ENCODE data around the gene PDIA5. TPM values are rescaled to one million over a fixed set of nuclear protein-coding genes. Genes with fewer than 3 reads are reported as not detected.

PDIA5 gene
- total and polyA plus RNA-seq, 2 of the 4 experiments (the other 2 are of a cell fraction), result 19.4 to 42.0 TPM

- no CpG with 5 or more reads among the region's 6 CpGs for WGBS, 2 experiments (ENCODE audit: extremely low coverage in 2 of 2, insufficient read length in 1 of 2)
- Histone ChIP-seq H3K9me3 (ENCODE audit: control insufficient read depth, insufficient read depth, low read length) (no peaks in the 10 kb centered on the region), H4K8ac (ENCODE audit: low read depth in 2 of 2, low read length in 2 of 2) (no peak overlapping the region), H2AK5ac (ENCODE audit: low read depth, low read length) (0 out of 2 replicates have a peak overlapping the region, but pooled peaks have one; percentile 27), H4K5ac (ENCODE audit: low read depth, low read length) (no peak overlapping the region), H3K4me3 (ENCODE audit: insufficient read depth, low read depth, low read length) (no peak overlapping the region), H3K4me2 (ENCODE audit: low read depth, low read length) (no peak overlapping the region), H4K91ac (ENCODE audit: insufficient read depth, low read depth, low read length) (no peak overlapping the region), H2BK20ac (ENCODE audit: low read depth, low read length) (no peak overlapping the region), H2BK5ac (ENCODE audit: low read depth, low read length, poor library complexity, severe bottlenecking) (no peak overlapping the region), H4K20me1 (ENCODE audit: insufficient read depth, low read length) (peaks cover 58% of the 10 kb centered on the region), H2AFZ (replicated peaks; ENCODE audit: low read length, poor library complexity) (no peak overlapping the region), H3K27ac (ENCODE audit: insufficient read depth, low read length) (no peak overlapping the region), H3K18ac (ENCODE audit: low read depth, low read length) (no peak overlapping the region), H3K14ac (replicated peaks; ENCODE audit: low read depth, low read length) (no peak overlapping the region), H3K4me1 (ENCODE audit: control insufficient read depth, insufficient read depth, low read length) (peaks cover 18% of the 10 kb centered on the region), H2BK15ac (ENCODE audit: low read depth, low read length) (no peak overlapping the region), H3K79me1 (ENCODE audit: low read depth in 1 of 2, low read length in 2 of 2) (peaks cover 11 to 24% of the 10 kb centered on the region in 2 experiments), H3K36me3 (ENCODE audit: control insufficient read depth, insufficient read depth, low read length) (peaks cover 11% of the 10 kb centered on the region), H3K27me3 (ENCODE audit: control insufficient read depth, insufficient read depth, low read length) (no peaks in the 10 kb centered on the region), H2AK9ac (replicated peaks; ENCODE audit: low read depth, low read length, poor library complexity) (no peak overlapping the region), H3K56ac (ENCODE audit: extremely low read depth, insufficient read depth, low read length) (no peak overlapping the region), H3K23ac (ENCODE audit: low read depth, low read length) (no peak overlapping the region), H3K9ac (ENCODE audit: low read depth, low read length) (no peak overlapping the region), H2BK120ac (ENCODE audit: low read depth, low read length) (no peak overlapping the region), H3K4ac (ENCODE audit: low read depth, low read length) (no peak overlapping the region; the same call in 1 of the 2 replicates), H3K9me1 (ENCODE audit: insufficient read depth, low read length) (peaks cover 31% of the 10 kb centered on the region)
- dilution Hi-C loops (cut with HindIII; ENCODE audit: low sequenced_read_pairs, unreplicated experiment), result no loop called here
- intact Hi-C loops (cut with micrococcal nuclease), result no loop called here
- ChIA-PET POLR2A (ENCODE audit: unreplicated experiment) (no interaction called here), CTCF (no interaction called here)
- no TSS peak for BruUV-seq (replicated peaks)
- ATAC-seq (ENCODE audit: low read depth) (peak; percentile 35; the same call in 1 of the 2 replicates), DNase-seq (no peak)
- in situ Hi-C loops (cut with MboI; ENCODE audit: low sequenced_read_pairs), result no loop called here
- TF ChIP-seq RCOR1 (IDR thresholded peaks at IDR 0.05; ENCODE audit: insufficient replicate concordance, low read length) (no peak), CHD1 (IDR thresholded peaks at IDR 0.05; ENCODE audit: low read depth, low read length) (no peak), FOS (IDR thresholded peaks at IDR 0.05; ENCODE audit: low read depth, low read length) (no peak), MAZ (IDR thresholded peaks at IDR 0.05; ENCODE audit: borderline replicate concordance, low read depth, low read length) (no peak), MAFK (IDR thresholded peaks at IDR 0.05; ENCODE audit: low read depth, low read length) (no peak), CTCF (conservative IDR thresholded peaks at IDR 0.05; ENCODE audit: low read depth, low read length) (no peak), RAD21 (IDR thresholded peaks at IDR 0.05; ENCODE audit: low read length) (no peak), BHLHE40 (IDR thresholded peaks at IDR 0.05; ENCODE audit: low read depth, low read length) (no peak), POLR2A (IDR thresholded peaks at IDR 0.05; ENCODE audit: low read depth, low read length) (no peak), SMC3 (IDR thresholded peaks at IDR 0.05; ENCODE audit: low read depth, low read length) (no peak), NFE2L2 (IDR thresholded peaks at IDR 0.05; ENCODE audit: low read depth, low read length) (no peak), MXI1 (IDR thresholded peaks at IDR 0.05; ENCODE audit: borderline replicate concordance, low read depth, low read length) (no peak), RFX5 (IDR thresholded peaks at IDR 0.05; ENCODE audit: low read depth, low read length) (no peak)
- TF ChIP-seq, protein P1, sequence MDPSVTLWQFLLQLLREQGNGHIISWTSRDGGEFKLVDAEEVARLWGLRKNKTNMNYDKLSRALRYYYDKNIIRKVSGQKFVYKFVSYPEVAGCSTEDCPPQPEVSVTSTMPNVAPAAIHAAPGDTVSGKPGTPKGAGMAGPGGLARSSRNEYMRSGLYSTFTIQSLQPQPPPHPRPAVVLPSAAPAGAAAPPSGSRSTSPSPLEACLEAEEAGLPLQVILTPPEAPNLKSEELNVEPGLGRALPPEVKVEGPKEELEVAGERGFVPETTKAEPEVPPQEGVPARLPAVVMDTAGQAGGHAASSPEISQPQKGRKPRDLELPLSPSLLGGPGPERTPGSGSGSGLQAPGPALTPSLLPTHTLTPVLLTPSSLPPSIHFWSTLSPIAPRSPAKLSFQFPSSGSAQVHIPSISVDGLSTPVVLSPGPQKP (IDR thresholded peaks at IDR 0.05; ENCODE audit: borderline replicate concordance, low read depth, low read length), result no peak
- TF ChIP-seq, protein P2, sequence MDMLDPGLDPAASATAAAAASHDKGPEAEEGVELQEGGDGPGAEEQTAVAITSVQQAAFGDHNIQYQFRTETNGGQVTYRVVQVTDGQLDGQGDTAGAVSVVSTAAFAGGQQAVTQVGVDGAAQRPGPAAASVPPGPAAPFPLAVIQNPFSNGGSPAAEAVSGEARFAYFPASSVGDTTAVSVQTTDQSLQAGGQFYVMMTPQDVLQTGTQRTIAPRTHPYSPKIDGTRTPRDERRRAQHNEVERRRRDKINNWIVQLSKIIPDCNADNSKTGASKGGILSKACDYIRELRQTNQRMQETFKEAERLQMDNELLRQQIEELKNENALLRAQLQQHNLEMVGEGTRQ (IDR thresholded peaks at IDR 0.05; ENCODE audit: low read depth, low read length), result no peak
These were observed 31.9 kb downstream of the PDIA5 start for GRCh38 chr3:123098426-123099330.
